HepG2 (cell line): Measurements from ENCODE around the gene PIKFYVE. TPM values are rescaled to one million over a fixed set of nuclear protein-coding genes. Genes with fewer than 3 reads are reported as not detected.

Experiments used
- ATAC-seq: fragments of 200-7000 bp; cut with Tn5 transposase; 3 replicates; pipeline ENCODE4 v1.9.1; 2020; ENCODE audit warnings: mild to moderate bottlenecking, moderate library complexity
- BruUV-seq: library from RNA; stranded (reverse); fragments of 400-500 nt; replicated peaks from 2 replicates; lab custom pipeline; 2021; lab: Mats Ljungman, UMichigan
- CTCF ChIA-PET: fragments of 300-600 bp; formaldehyde crosslinking; extraction: SDS; loops from one replicate; lab custom pipeline; 2021; ENCODE audit warnings: low total read pairs, inconsistent platforms, low intra/inter-chr PET ratio; lab: Yijun Ruan, JAX
- POLR2A ChIA-PET: fragments of 350-600 bp; sonication (Branson Sonifier 250); formaldehyde crosslinking; loops from one replicate; lab custom pipeline; 2020; ENCODE audit warnings: antibody characterized with exemption, inconsistent platforms; lab: Yijun Ruan, JAX
- DNase-seq: peaks from one replicate; pipeline ENCODE4 v3.0.0-alpha.2; 2015; ENCODE audit warnings: low spot score
- FAIRE-seq: peaks from 3 replicates; lab custom pipeline; 2011; peaks lifted over from hg19 to GRCh38; lab: Jason Lieb, UNC
- H2AFZ ChIP-seq: one replicate; pipeline ENCODE4 v1.6.1; 2011; ENCODE audit warnings: low read length, inconsistent platforms
- H3K27ac ChIP-seq: fragments of 300-600 bp; 3 replicates; pipeline ENCODE4 v1.8.0; 2011; ENCODE audit warnings: mixed run types, mild to moderate bottlenecking, mixed read lengths, low read length, inconsistent platforms; ENCODE audit not compliant: insufficient read depth; ENCODE audit errors: extremely low read length
- H3K27me3 ChIP-seq, 2 experiments: fragments of 200-600 bp in 1 of 2; 2 replicates in 1 of 2; 3 replicates in 1 of 2; pipeline versions ENCODE4 v1.6.0 to v1.8.0; 2011; ENCODE audit warnings: low read length in 2 of 2, mild to moderate bottlenecking in 2 of 2, moderate library complexity in 2 of 2, inconsistent platforms in 1 of 2; ENCODE audit not compliant: insufficient read depth in 2 of 2, control insufficient read depth in 1 of 2
- H3K36me3 ChIP-seq, 2 experiments: fragments of 200-600 bp in 1 of 2; replicated peaks in 1 of 2; 2 replicates in 1 of 2; 3 replicates in 1 of 2; pipeline versions ENCODE4 v1.5.1 to v1.8.0; 2011; ENCODE audit warnings: low read length in 2 of 2, inconsistent platforms in 1 of 2; ENCODE audit not compliant: insufficient read depth in 2 of 2, control insufficient read depth in 1 of 2
- H3K4me1 ChIP-seq: 2 replicates; pipeline ENCODE4 v1.5.1; 2012; ENCODE audit warnings: low read length, inconsistent platforms; ENCODE audit not compliant: insufficient read depth
- H3K4me2 ChIP-seq: 2 replicates; pipeline ENCODE4 v1.6.0; 2011; ENCODE audit warnings: low read depth, low read length, inconsistent platforms
- H3K4me3 ChIP-seq, 3 experiments: fragments of 200-600 bp in 1 of 3; sonication (generic), shearing (Covaris generic) in 1 of 3; replicated peaks in 1 of 3; 2 replicates each; pipeline ENCODE4 v1.5.1; 2011 to 2016; ENCODE audit warnings: low read length in 3 of 3, inconsistent platforms in 2 of 3, low read depth in 2 of 3, mild to moderate bottlenecking in 2 of 3, control low read depth in 1 of 3, mixed read lengths in 1 of 3; ENCODE audit not compliant: insufficient read depth in 1 of 3
- H3K79me2 ChIP-seq: one replicate; pipeline ENCODE4 v1.6.1; 2011; ENCODE audit warnings: low read length, inconsistent platforms; ENCODE audit not compliant: insufficient read depth
- H3K9ac ChIP-seq: 2 replicates; pipeline ENCODE4 v1.6.0; 2011; ENCODE audit warnings: mild to moderate bottlenecking, low read depth, low read length, inconsistent platforms; ENCODE audit not compliant: insufficient read depth
- H3K9me3 ChIP-seq: 2 replicates; pipeline ENCODE4 v1.5.1; 2012; ENCODE audit warnings: mild to moderate bottlenecking, low read length
- H4K20me1 ChIP-seq: 2 replicates; pipeline ENCODE4 v1.6.0; 2011; ENCODE audit warnings: inconsistent platforms, mild to moderate bottlenecking, low read length, moderate library complexity; ENCODE audit not compliant: insufficient read depth
- FIP1L1 ChIP-seq: fragments of 200-400 bp; formaldehyde crosslinking; IDR thresholded peaks from 2 replicates; pipeline ENCODE4 v1.6.1; 2018; ENCODE audit warnings: low read depth, mild to moderate bottlenecking, low read length, moderate library complexity, borderline replicate concordance; ENCODE audit not compliant: insufficient read depth
- FOSL2 ChIP-seq: sonication (generic); formaldehyde crosslinking; IDR thresholded peaks from 2 replicates; pipeline ENCODE4 v1.4.0; 2020; ENCODE audit warnings: missing genetic modification reagents
- GATA4 ChIP-seq: sonication (generic); IDR thresholded peaks from 2 replicates; pipeline ENCODE4 v1.6.1; 2016; ENCODE audit warnings: antibody characterized with exemption, low read depth, borderline replicate concordance
- HINFP ChIP-seq: sonication (generic); formaldehyde crosslinking; IDR thresholded peaks from 2 replicates; pipeline ENCODE4 v1.4.0; 2020; ENCODE audit warnings: low read depth, mild to moderate bottlenecking, missing genetic modification reagents
- HNRNPK ChIP-seq: fragments of 200-400 bp; formaldehyde crosslinking; IDR thresholded peaks from 2 replicates; pipeline ENCODE4 v1.6.1; 2018; ENCODE audit warnings: low read length, low read depth, moderate library complexity, mild to moderate bottlenecking; ENCODE audit not compliant: poor library complexity, severe bottlenecking
- KAT7 ChIP-seq: IDR thresholded peaks from 2 replicates; pipeline ENCODE4 v1.6.1; 2018; ENCODE audit warnings: borderline replicate concordance, missing compliant biosample characterization
- NFIC ChIP-seq: IDR thresholded peaks from 2 replicates; pipeline ENCODE4 v1.6.1; 2012; ENCODE audit warnings: mild to moderate bottlenecking, low read length, inconsistent platforms
- PAWR ChIP-seq: sonication (generic); formaldehyde crosslinking; IDR thresholded peaks from 2 replicates; pipeline ENCODE4 v1.4.0; 2020; ENCODE audit warnings: missing genetic modification reagents, mild to moderate bottlenecking, borderline replicate concordance
- PPARG ChIP-seq: conservative IDR thresholded peaks from 2 replicates; pipeline ENCODE4 v1.6.1; 2016; ENCODE audit warnings: missing biosample characterization, missing genetic modification reagents
- TFAP4 ChIP-seq: sonication (generic); IDR thresholded peaks from 2 replicates; pipeline ENCODE4 v1.6.1; 2016; ENCODE audit warnings: low read depth, borderline replicate concordance
- UBTF ChIP-seq: sonication (generic); formaldehyde crosslinking; IDR thresholded peaks from 2 replicates; pipeline ENCODE4 v1.4.0; 2020; ENCODE audit warnings: mild to moderate bottlenecking, missing genetic modification reagents
- ZBTB10 ChIP-seq: sonication (generic); formaldehyde crosslinking; IDR thresholded peaks from 2 replicates; pipeline ENCODE4 v1.4.0; 2020; ENCODE audit warnings: missing genetic modification reagents, borderline replicate concordance
- ZMAT5 ChIP-seq: sonication (generic); formaldehyde crosslinking; IDR thresholded peaks from 2 replicates; pipeline ENCODE4 v1.5.0; 2020; ENCODE audit warnings: mild to moderate bottlenecking, low read depth, missing genetic modification reagents, borderline replicate concordance
- ZNF605 ChIP-seq: sonication (generic); formaldehyde crosslinking; IDR thresholded peaks from 2 replicates; pipeline ENCODE4 v1.8.0; 2022; ENCODE audit warnings: mild to moderate bottlenecking, missing genetic modification reagents
- ZNF713 ChIP-seq: sonication (generic); formaldehyde crosslinking; IDR thresholded peaks from 2 replicates; pipeline ENCODE4 v1.4.0; 2020; ENCODE audit warnings: mild to moderate bottlenecking, missing genetic modification reagents
- ZNF766 ChIP-seq: sonication (generic); formaldehyde crosslinking; IDR thresholded peaks from 2 replicates; pipeline ENCODE4 v1.5.0; 2020; ENCODE audit warnings: missing genetic modification reagents, borderline replicate concordance
- WGBS: methylation state at CpG from one replicate; pipeline ENCODE4 v1.1.6; 2017; ENCODE audit warnings: low lambda C conversion rate; 5-methylcytosine and 5-hydroxymethylcytosine counted together
- in situ Hi-C: cut with HindIII; loops from 2 replicates; pipeline ENCODE4 v1.10.0; 2017; ENCODE audit warnings: low pct_unique_long_range_greater_than_20kb; ENCODE audit not compliant: extremely low pct_ligation_motif_present
- intact Hi-C: fragments of 100-400 bp; cut with micrococcal nuclease; formaldehyde crosslinking; loops from one replicate; pipeline ENCODE4 v1.10.0; 2022; ENCODE audit not compliant: unreplicated experiment
- polyA plus RNA-seq, 8 experiments: library from polyadenylated mRNA; depleted of rRNA in 3 of 8; stranded (reverse) in 7 of 8; unstranded in 1 of 8; fragments of >200 nt; fragmentation: Illumina TruSeq in 4 of 8; extraction: Trizol in 4 of 8; gene quantifications; 2 replicates each; pipeline versions ENCODE4 v1.2.1 to v1.2.3, GENCODE V29; 2011 to 2016; ENCODE audit warnings: low read depth in 4 of 8, missing spikeins in 1 of 8, mixed read lengths in 1 of 8; ENCODE audit not compliant: insufficient read depth in 1 of 8
- total RNA-seq, 5 experiments: library from RNA; depleted of rRNA; stranded (reverse); fragments of >200 nt; fragmentation: Illumina TruSeq; extraction: Trizol; gene quantifications; 2 replicates each; pipeline ENCODE4 v1.2.3, GENCODE V29; 2016; ENCODE audit warnings: low read depth in 1 of 5

The PIKFYVE gene
- total and polyA plus RNA-seq, 2 of the 13 experiments (the other 11 are each of a cell fraction or from before 2014, with no cell fraction given), result 20.2 to 21.7 TPM

GRCh38 chr2:208384637-208385036, 118.6 kb downstream of the PIKFYVE start (continued):
- TF ChIP-seq ZBTB10 (CRISPR knock-in tag) (no peak), NFIC (no peak), HNRNPK (no peak), FOSL2 (CRISPR knock-in tag) (no peak), FIP1L1 (no peak), ZNF766 (no peak), GATA4 (no peak)

GRCh38 chr2:208386541-208386940, 120.5 kb downstream of the PIKFYVE start:
- intact Hi-C loops, result no loop called here
- ATAC-seq (no peak), DNase-seq (no peak), FAIRE-seq (no peak)
- Histone ChIP-seq H3K27ac (no peak overlapping the region), H3K4me3 (no peak overlapping the region), H3K4me2 (no peak overlapping the region), H3K79me2 (no peaks in the 10 kb centered on the region), H2AFZ (no peak overlapping the region), H3K27me3 (peaks cover 0 to 5% of the 10 kb centered on the region in 2 experiments; a peak in 1 of 5 replicates), H3K9me3 (no peaks in the 10 kb centered on the region), H3K9ac (no peak overlapping the region), H3K36me3 (no peaks in the 10 kb centered on the region), H3K4me1 (no peaks in the 10 kb centered on the region), H4K20me1 (no peaks in the 10 kb centered on the region)
- in situ Hi-C loops, result loop anchor here (25.0 kb wide), 1 partner anchor 1801 kb away; no protein-coding TSS in a partner anchor
- BruUV-seq, result no TSS peak
- ChIA-PET POLR2A (no interaction called here), CTCF (no interaction called here)
- 7% methylated on average over 2 of the region's 2 CpGs for WGBS
- TF ChIP-seq ZNF605 (CRISPR knock-in tag), result no peak
- TF ChIP-seq PPARG, result no peak
- TF ChIP-seq TFAP4, result no peak
- no peak for TF ChIP-seq ZNF713 (CRISPR knock-in tag)
- no peak for TF ChIP-seq UBTF
- no peak for TF ChIP-seq KAT7 (CRISPR knock-in tag)
- no peak for TF ChIP-seq ZMAT5
- no peak for TF ChIP-seq HINFP
- no peak for TF ChIP-seq PAWR (CRISPR knock-in tag)
